NB4 (cell line): ENCODE measurements around the gene SMIM13.

Source experiments
- CTCF ChIP-seq: IDR thresholded peaks from one replicate; pipeline ENCODE4 v1.5.1; 2012; ENCODE audit warnings: low read depth, low read length
- POLR2A ChIP-seq: IDR thresholded peaks from 2 replicates; pipeline ENCODE4 v1.6.1; 2011; ENCODE audit warnings: mild to moderate bottlenecking; ENCODE audit not compliant: insufficient read length; ENCODE audit errors: extremely low read depth

GRCh38 chr6:11094411-11094851 is 797 bp downstream of the SMIM13 start:
- TF ChIP-seq POLR2A (no peak), CTCF (no peak)
